ENCODE data around the gene PGAM2.

- TF ChIP-seq ZBTB33 (IDR thresholded peaks at IDR 0.05; ENCODE audit: extremely low read depth, insufficient replicate concordance, low read length) (no peak), CTCF (IDR thresholded peaks at IDR 0.05 in 2 of 3, conservative IDR thresholded peaks at IDR 0.05 in 1 of 3; ENCODE audit: borderline replicate concordance in 1 of 3, insufficient read depth in 1 of 3, low read depth in 2 of 3, low read length in 2 of 3) (no peak), EZH2phosphoT487 (IDR thresholded peaks at IDR 0.05; ENCODE audit: borderline replicate concordance) (no peak), POLR2A (IDR thresholded peaks at IDR 0.05; ENCODE audit: borderline replicate concordance, extremely low read depth, insufficient read depth, insufficient read length) (no peak), CEBPB (IDR thresholded peaks at IDR 0.05; ENCODE audit: low read depth) (no peak), ATF3 (IDR thresholded peaks at IDR 0.05) (no peak), POLR2AphosphoS5 (IDR thresholded peaks at IDR 0.05; ENCODE audit: low read depth, low read length) (no peak)
Measured at GRCh38 chr7:44080686-44081265, 15.4 kb upstream of the PGAM2 start.

Data from HCT116 (cell line).